ENCODE results near the gene TBK1. TPM values are rescaled to one million over a fixed set of nuclear protein-coding genes. Genes with fewer than 3 reads are reported as not detected.

Gene TBK1
- total and polyA plus RNA-seq, 9 of the 15 experiments (the other 6 are each of a cell fraction or from before 2014, with no cell fraction given) = 20.4 to 42.0 (median 27.8) TPM

DNA sequence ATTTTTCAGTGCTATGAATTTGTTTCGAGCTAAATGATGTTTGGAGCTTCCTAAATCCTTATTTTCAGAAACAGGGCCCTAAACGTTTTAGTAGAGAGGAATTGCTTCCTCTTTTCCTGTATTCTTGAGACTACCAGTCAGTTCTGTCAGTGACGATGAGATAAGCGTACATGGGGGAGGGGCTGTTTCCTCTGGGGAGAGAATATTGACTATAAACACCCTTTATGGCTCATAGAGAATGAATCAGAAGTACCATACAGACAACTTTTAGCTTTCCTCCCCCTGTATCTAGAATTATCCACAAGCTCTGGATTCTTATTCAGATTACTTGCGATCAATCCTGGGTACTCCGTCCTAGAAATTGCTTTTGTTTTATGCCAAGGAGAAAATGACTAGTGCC is 5.1 kb downstream of the TBK1 start (continued):
- TF ChIP-seq CXXC5 (CRISPR knock-in tag; IDR thresholded peaks at IDR 0.05) (0 out of 2 replicates have a peak, but pooled peaks have one; percentile 28), DIDO1 (tag; IDR thresholded peaks at IDR 0.05; ENCODE audit: low read depth) (no peak), KAT8 (IDR thresholded peaks at IDR 0.05; ENCODE audit: low read depth) (no peak), ZBTB7A (IDR thresholded peaks at IDR 0.05; ENCODE audit: borderline replicate concordance, control insufficient read depth, low read depth, low read length) (no peak), PHB (CRISPR knock-in tag; IDR thresholded peaks at IDR 0.05) (no peak), NCOR1 (IDR thresholded peaks at IDR 0.05) (peak; percentile 45; the same call in 1 of the 2 replicates), HNRNPH1 (optimal IDR thresholded peaks at IDR 0.05; ENCODE audit: low read depth, low read length) (no peak), DNMT1 (IDR thresholded peaks at IDR 0.05) (no peak), TEAD2 (tag; IDR thresholded peaks at IDR 0.05) (no peak), SRSF9 (IDR thresholded peaks at IDR 0.05; ENCODE audit: borderline replicate concordance, low read depth, low read length) (no peak), ZC3H11A (IDR thresholded peaks at IDR 0.05; ENCODE audit: low read depth, low read length) (no peak), FOXK1 (CRISPR knock-in tag; IDR thresholded peaks at IDR 0.05; ENCODE audit: borderline replicate concordance) (no peak), ZNF507 (tag; conservative IDR thresholded peaks at IDR 0.05) (no peak; the same call in 1 of the 2 replicates), ZNF175 (CRISPR knock-in tag; IDR thresholded peaks at IDR 0.05; ENCODE audit: low read depth) (peak; percentile 52; the same call in 1 of the 2 replicates), NR2C2 (CRISPR knock-in tag; IDR thresholded peaks at IDR 0.05) (no peak), NR2C2 (tag; IDR thresholded peaks at IDR 0.05) (no peak), YBX1 (IDR thresholded peaks at IDR 0.05) (no peak), PTRF (tag; IDR thresholded peaks at IDR 0.05) (no peak), ERF (CRISPR knock-in tag; IDR thresholded peaks at IDR 0.05) (no peak), EHMT2 (IDR thresholded peaks at IDR 0.05) (no peak), ARID1B (IDR thresholded peaks at IDR 0.05) (peak; percentile 72)
- TF ChIP-seq, protein P1, sequence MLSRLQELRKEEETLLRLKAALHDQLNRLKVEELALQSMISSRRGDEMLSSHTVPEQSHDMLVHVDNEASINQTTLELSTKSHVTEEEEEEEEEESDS (CRISPR knock-in tag; IDR thresholded peaks at IDR 0.05) = no peak
- TF ChIP-seq, protein P2, sequence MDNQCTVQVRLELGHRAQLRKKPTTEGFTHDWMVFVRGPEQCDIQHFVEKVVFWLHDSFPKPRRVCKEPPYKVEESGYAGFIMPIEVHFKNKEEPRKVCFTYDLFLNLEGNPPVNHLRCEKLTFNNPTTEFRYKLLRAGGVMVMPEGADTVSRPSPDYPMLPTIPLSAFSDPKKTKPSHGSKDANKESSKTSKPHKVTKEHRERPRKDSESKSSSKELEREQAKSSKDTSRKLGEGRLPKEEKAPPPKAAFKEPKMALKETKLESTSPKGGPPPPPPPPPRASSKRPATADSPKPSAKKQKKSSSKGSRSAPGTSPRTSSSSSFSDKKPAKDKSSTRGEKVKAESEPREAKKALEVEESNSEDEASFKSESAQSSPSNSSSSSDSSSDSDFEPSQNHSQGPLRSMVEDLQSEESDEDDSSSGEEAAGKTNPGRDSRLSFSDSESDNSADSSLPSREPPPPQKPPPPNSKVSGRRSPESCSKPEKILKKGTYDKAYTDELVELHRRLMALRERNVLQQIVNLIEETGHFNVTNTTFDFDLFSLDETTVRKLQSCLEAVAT (IDR thresholded peaks at IDR 0.05) = no peak
- TF ChIP-seq, protein P3, sequence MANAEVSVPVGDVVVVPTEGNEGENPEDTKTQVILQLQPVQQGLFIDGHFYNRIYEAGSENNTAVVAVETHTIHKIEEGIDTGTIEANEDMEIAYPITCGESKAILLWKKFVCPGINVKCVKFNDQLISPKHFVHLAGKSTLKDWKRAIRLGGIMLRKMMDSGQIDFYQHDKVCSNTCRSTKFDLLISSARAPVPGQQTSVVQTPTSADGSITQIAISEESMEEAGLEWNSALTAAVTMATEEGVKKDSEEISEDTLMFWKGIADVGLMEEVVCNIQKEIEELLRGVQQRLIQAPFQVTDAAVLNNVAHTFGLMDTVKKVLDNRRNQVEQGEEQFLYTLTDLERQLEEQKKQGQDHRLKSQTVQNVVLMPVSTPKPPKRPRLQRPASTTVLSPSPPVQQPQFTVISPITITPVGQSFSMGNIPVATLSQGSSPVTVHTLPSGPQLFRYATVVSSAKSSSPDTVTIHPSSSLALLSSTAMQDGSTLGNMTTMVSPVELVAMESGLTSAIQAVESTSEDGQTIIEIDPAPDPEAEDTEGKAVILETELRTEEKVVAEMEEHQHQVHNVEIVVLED (CRISPR knock-in tag; IDR thresholded peaks at IDR 0.05) = no peak
- TF ChIP-seq, protein P4, sequence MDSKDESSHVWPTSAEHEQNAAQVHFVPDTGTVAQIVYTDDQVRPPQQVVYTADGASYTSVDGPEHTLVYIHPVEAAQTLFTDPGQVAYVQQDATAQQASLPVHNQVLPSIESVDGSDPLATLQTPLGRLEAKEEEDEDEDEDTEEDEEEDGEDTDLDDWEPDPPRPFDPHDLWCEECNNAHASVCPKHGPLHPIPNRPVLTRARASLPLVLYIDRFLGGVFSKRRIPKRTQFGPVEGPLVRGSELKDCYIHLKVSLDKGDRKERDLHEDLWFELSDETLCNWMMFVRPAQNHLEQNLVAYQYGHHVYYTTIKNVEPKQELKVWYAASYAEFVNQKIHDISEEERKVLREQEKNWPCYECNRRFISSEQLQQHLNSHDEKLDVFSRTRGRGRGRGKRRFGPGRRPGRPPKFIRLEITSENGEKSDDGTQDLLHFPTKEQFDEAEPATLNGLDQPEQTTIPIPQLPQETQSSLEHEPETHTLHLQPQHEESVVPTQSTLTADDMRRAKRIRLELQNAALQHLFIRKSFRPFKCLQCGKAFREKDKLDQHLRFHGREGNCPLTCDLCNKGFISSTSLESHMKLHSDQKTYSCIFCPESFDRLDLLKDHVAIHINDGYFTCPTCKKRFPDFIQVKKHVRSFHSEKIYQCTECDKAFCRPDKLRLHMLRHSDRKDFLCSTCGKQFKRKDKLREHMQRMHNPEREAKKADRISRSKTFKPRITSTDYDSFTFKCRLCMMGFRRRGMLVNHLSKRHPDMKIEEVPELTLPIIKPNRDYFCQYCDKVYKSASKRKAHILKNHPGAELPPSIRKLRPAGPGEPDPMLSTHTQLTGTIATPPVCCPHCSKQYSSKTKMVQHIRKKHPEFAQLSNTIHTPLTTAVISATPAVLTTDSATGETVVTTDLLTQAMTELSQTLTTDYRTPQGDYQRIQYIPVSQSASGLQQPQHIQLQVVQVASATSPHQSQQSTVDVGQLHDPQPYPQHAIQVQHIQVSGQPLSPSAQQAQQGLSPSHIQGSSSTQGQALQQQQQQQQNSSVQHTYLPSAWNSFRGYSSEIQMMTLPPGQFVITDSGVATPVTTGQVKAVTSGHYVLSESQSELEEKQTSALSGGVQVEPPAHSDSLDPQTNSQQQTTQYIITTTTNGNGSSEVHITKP (IDR thresholded peaks at IDR 0.05; ENCODE audit: partially characterized antibody) = no peak
